Measurements from ENCODE around the gene ALG9.

ALG9 gene

GRCh38 chr11:111766834-111767142 is 104.6 kb downstream of the ALG9 start:
- Mint-ChIP-seq H3K36me3 (peaks cover 34% of the 10 kb centered on the region), H3K27ac (peak overlapping the region; percentile 95), H3K4me3 (peak overlapping the region; percentile 94), H3K27me3 (no peaks in the 10 kb centered on the region), H3K9me3 (no peaks in the 10 kb centered on the region), H3K4me1 (peaks cover 39% of the 10 kb centered on the region)
- no peak for DNase-seq
- CTCF ChIA-PET = interaction anchor here (0.8 to 3.6 kb wide), 6 partner anchors 11 to 180 kb away, joined by 3 to 32 read pairs (median 4); no protein-coding TSS in a partner anchor

- Mint-ChIP-seq H3K9me3 (no peaks in the 10 kb centered on the region), H3K27ac (peak within 1 kb of the TSS; percentile 95), H3K4me1 (peaks cover 39% of the 10 kb centered on the region), H3K36me3 (peaks cover 36% of the 10 kb centered on the region), H3K27me3 (no peaks in the 10 kb centered on the region), H3K4me3 (peak within 1 kb of the TSS; percentile 94)
- peak; percentile 83 for DNase-seq
- CTCF ChIA-PET = interaction anchor here (0.6 to 3.6 kb wide), 7 partner anchors 11 to 241 kb away, joined by 3 to 32 read pairs (median 3); no protein-coding TSS in a partner anchor
These were observed 105.2 kb downstream of the ALG9 start, which contains the start of gene PPP2R1B for GRCh38 chr11:111765984-111766833. PPP2R1B (minus strand) TSS chr11:111766389; CDS start chr11:111766361, 28 bp downstream.

GRCh38 chr11:111765320-111765983 is 105.9 kb downstream of the ALG9 start:
- CTCF ChIA-PET = interaction anchor here (1.0 to 1.8 kb wide), 3 partner anchors 11 to 179 kb away, joined by 3 to 8 read pairs (median 7); no protein-coding TSS in a partner anchor

GRCh38 chr11:111764621-111765020 is 106.8 kb downstream of the ALG9 start:
- H3K4me1 Mint-ChIP-seq = peaks cover 39% of the 10 kb centered on the region
- CTCF ChIA-PET = interaction anchor here (1.4 to 1.8 kb wide), 2 partner anchors 11 to 178 kb away, joined by 7 to 8 read pairs; no protein-coding TSS in a partner anchor
- peaks cover 47% of the 10 kb centered on the region for H3K36me3 Mint-ChIP-seq
- peak overlapping the region; percentile 94 for H3K4me3 Mint-ChIP-seq
- DNase-seq = no peak
- H3K27me3 Mint-ChIP-seq = no peaks in the 10 kb centered on the region
- no peak overlapping the region for H3K27ac Mint-ChIP-seq
- H3K9me3 Mint-ChIP-seq = no peaks in the 10 kb centered on the region

More at GRCh38 chr11:111765320-111765983, 105.9 kb downstream of the ALG9 start:
- no peak for DNase-seq
- Mint-ChIP-seq H3K4me3 (peak overlapping the region; percentile 94), H3K9me3 (no peaks in the 10 kb centered on the region), H3K36me3 (peaks cover 44% of the 10 kb centered on the region), H3K27ac (peak overlapping the region; percentile 95), H3K27me3 (no peaks in the 10 kb centered on the region), H3K4me1 (peaks cover 39% of the 10 kb centered on the region)

- Mint-ChIP-seq H3K9me3 (no peaks in the 10 kb centered on the region), H3K4me3 (no peak overlapping the region), H3K4me1 (peaks cover 39% of the 10 kb centered on the region), H3K36me3 (peaks cover 58% of the 10 kb centered on the region), H3K27me3 (no peaks in the 10 kb centered on the region), H3K27ac (no peak overlapping the region)
- CTCF ChIA-PET = interaction anchor here (0.7 to 2.0 kb wide), 4 partner anchors 14 to 176 kb away, joined by 3 to 11 read pairs (median 5); no protein-coding TSS in a partner anchor
- DNase-seq = no peak
These were observed 108.3 kb downstream of the ALG9 start for GRCh38 chr11:111762981-111763643.

DNA sequence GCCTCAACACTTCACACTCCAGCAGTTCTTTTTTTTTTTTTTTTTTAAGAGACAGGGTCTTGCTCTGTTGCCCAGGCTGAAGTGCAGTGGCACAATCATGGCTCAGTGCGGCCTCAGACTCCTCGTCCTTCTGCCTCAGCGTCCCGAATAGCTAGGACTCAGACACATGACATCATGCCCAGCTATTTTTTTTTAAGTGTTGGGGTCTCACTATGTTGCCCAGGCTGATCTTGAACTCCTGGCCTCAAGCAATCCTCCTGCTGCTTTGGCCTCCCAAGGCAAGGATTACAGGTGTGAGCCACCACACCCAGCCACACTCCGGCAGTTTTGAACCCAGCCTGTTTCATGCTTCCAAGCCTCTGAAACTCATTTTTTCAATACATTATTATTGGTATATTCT is 108.9 kb downstream of the ALG9 start:
- no peak for DNase-seq
- CTCF ChIA-PET = interaction anchor here (0.9 to 2.2 kb wide), 3 partner anchors 13 to 176 kb away, joined by 4 to 11 read pairs (median 5); no protein-coding TSS in a partner anchor
- no peaks in the 10 kb centered on the region for H3K27me3 Mint-ChIP-seq
- peaks cover 62% of the 10 kb centered on the region for H3K36me3 Mint-ChIP-seq
- no peaks in the 10 kb centered on the region for H3K9me3 Mint-ChIP-seq
- H3K27ac Mint-ChIP-seq = no peak overlapping the region
- peaks cover 39% of the 10 kb centered on the region for H3K4me1 Mint-ChIP-seq
- H3K4me3 Mint-ChIP-seq = no peak overlapping the region

- no peak overlapping the region for H3K27ac Mint-ChIP-seq
- H3K4me1 Mint-ChIP-seq = peaks cover 29% of the 10 kb centered on the region
- peaks cover 63% of the 10 kb centered on the region for H3K36me3 Mint-ChIP-seq
- CTCF ChIA-PET = interaction anchor here (1.0 to 2.2 kb wide), 3 partner anchors 16 to 174 kb away, joined by 3 to 5 read pairs (median 3); no protein-coding TSS in a partner anchor
- DNase-seq = no peak
- no peaks in the 10 kb centered on the region for H3K27me3 Mint-ChIP-seq
- no peak overlapping the region for H3K4me3 Mint-ChIP-seq
- no peaks in the 10 kb centered on the region for H3K9me3 Mint-ChIP-seq
These were observed 110.3 kb downstream of the ALG9 start for GRCh38 chr11:111761036-111761435.

DNA sequence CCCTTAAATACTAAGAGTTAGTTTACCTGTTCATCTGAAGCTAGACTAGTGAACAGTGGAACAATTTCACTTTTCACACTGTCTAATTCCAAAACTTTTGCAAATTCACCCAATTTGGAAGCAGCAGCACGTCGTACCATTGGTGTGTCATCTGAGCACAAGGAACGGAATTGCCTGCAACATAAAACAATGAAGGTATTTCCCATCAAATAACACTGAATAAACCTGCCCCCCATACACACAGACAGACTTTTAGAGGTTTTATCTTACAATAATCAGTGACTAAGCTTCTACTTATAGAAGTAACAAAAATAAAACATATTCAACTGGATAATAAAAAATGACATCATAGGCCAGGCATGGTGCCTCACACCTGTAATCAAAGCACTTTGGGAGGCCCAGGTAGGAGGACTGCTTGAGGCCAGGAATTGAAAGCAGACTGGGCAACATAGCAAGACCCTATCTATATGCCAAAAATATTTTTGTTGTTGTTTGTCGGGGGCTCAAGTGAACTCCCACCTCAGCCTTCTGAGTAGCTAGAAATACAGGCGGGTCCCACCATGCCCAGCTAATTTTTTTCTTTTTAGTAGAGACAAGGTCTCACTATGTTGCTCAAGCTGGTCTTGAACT is 111.5 kb downstream of the ALG9 start:
- peaks cover 22% of the 10 kb centered on the region for H3K4me1 Mint-ChIP-seq
- H3K36me3 Mint-ChIP-seq = peaks cover 56% of the 10 kb centered on the region
- H3K9me3 Mint-ChIP-seq = no peaks in the 10 kb centered on the region
- CTCF ChIA-PET = interaction anchor here (1.0 to 1.3 kb wide), 3 partner anchors 10 to 156 kb away, joined by 3 read pairs; no protein-coding TSS in a partner anchor
- no peaks in the 10 kb centered on the region for H3K27me3 Mint-ChIP-seq
- H3K27ac Mint-ChIP-seq = no peak overlapping the region
- no peak for DNase-seq
- H3K4me3 Mint-ChIP-seq = no peak overlapping the region

DNA sequence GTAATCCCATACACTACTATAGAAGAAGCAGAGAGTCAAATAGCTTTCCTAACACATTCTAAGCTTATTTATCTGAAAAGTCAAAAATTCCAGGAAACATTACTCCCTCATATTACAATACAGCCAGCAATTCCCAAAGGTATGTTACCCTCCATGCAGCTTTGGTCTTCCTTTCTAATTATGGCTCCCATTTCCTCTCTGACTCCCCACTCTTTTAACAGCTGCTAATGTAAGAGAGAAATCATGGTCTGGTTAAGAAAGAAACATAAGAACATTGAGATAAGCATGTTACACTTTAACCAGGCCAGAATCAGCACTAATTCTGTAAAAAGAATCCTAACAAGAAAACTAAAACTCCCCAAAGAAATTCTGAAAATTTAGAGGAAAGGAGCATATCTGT is 112.0 kb downstream of the ALG9 start:
- no peak overlapping the region for H3K27ac Mint-ChIP-seq
- peaks cover 17% of the 10 kb centered on the region for H3K4me1 Mint-ChIP-seq
- no peak overlapping the region for H3K4me3 Mint-ChIP-seq
- H3K9me3 Mint-ChIP-seq = no peaks in the 10 kb centered on the region
- CTCF ChIA-PET = interaction anchor here (1.0 to 1.3 kb wide), 2 partner anchors 9 to 155 kb away, joined by 3 read pairs; no protein-coding TSS in a partner anchor
- H3K27me3 Mint-ChIP-seq = no peaks in the 10 kb centered on the region
- H3K36me3 Mint-ChIP-seq = peaks cover 52% of the 10 kb centered on the region
- DNase-seq = no peak

- peaks cover 48% of the 10 kb centered on the region for H3K36me3 Mint-ChIP-seq
These were observed 115.3 kb downstream of the ALG9 start for GRCh38 chr11:111756097-111756496.

DNA sequence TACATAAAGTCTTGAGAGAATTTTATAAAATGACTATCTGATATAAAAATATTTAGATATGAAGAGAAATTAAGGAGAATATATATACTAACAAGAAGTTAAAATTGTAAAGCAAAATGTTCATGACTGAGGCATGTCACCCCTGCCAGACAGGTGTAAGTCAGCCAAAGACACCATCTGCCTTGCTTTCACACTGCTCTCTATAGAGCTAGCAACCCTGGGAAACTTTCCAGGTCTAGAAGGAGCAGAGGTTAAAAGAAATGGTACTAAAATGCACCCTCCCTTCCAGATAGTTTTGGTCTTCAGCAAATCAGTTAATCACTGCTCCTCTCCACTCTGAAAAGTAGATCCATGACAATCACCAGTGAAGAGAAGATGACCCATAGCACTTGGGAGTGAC is 121.7 kb downstream of the ALG9 start:
- Mint-ChIP-seq H3K27ac (no peak overlapping the region), H3K4me3 (no peak overlapping the region), H3K9me3 (no peaks in the 10 kb centered on the region), H3K27me3 (no peaks in the 10 kb centered on the region), H3K36me3 (peaks cover 57% of the 10 kb centered on the region), H3K4me1 (no peaks in the 10 kb centered on the region)
- CTCF ChIA-PET = interaction anchor here (1.6 kb wide), 1 partner anchor 10 kb away, joined by 3 read pairs; no protein-coding TSS in a partner anchor
- no peak for DNase-seq

More at GRCh38 chr11:111756097-111756496, 115.3 kb downstream of the ALG9 start:
- H3K4me1 Mint-ChIP-seq = no peaks in the 10 kb centered on the region
- H3K27me3 Mint-ChIP-seq = no peaks in the 10 kb centered on the region
- CTCF ChIA-PET = interaction anchor here (0.6 kb wide), 1 partner anchor 159 kb away, joined by 3 read pairs; no protein-coding TSS in a partner anchor
- DNase-seq = no peak
- H3K4me3 Mint-ChIP-seq = no peak overlapping the region
- H3K27ac Mint-ChIP-seq = no peak overlapping the region
- no peaks in the 10 kb centered on the region for H3K9me3 Mint-ChIP-seq

DNA sequence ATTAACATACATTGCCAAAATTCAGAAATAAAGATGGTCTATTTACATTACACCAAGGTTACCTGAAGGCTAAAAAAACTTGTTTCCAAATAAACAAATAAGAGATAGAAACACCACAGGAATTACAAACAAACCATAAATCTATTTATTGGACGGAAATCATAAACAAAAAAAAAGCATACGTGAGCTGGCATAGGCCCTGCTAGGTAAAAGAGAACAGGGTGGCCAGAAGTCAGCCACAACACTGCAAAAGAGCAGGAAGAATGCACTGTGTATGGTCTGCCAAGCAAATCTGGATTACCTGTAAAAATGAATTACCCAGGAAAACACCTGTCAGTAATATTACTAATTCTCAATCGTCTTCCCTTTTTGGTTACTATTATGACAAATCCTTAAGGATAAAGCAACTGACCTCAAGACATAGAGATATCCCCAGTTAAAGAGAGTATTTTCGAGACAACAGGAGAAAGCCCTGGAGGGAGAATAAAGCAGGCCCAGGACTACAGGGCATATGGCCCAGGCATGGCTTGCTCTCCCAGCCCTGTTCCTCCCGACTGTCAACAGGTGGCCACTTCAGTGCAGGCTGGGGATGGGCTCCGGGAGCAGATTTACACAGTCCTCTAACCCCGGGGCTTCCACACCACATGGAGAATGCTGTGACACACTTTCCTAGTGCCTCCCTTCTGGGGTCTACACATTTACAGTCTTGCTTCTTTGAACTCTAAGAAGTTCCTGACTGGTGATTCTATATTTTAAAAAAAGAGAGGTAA is 123.2 kb downstream of the ALG9 start:
- H3K4me1 Mint-ChIP-seq = no peaks in the 10 kb centered on the region
- CTCF ChIA-PET = no interaction called here
- H3K4me3 Mint-ChIP-seq = no peak overlapping the region
- no peaks in the 10 kb centered on the region for H3K27me3 Mint-ChIP-seq
- DNase-seq = no peak
- no peak overlapping the region for H3K27ac Mint-ChIP-seq
- peaks cover 60% of the 10 kb centered on the region for H3K36me3 Mint-ChIP-seq
- no peaks in the 10 kb centered on the region for H3K9me3 Mint-ChIP-seq
